Left lobe of liver (tissue), 2 donors: ENCODE measurements around the gene NEK4. TPM values are rescaled to one million over a fixed set of nuclear protein-coding genes. Genes with fewer than 3 reads are reported as not detected.
A peak's percentile ranks its signal among the peaks of the same experiment; 100 is the strongest.
"Not testable (repeated sequence)": the region's sequence is repeated elsewhere in the genome, so short reads cannot be mapped to it uniquely, and the experiment has no call there.

Experiments
- ATAC-seq: fragments of 200-7000 bp; cut with Tn5 transposase; one replicate; pipeline ENCODE4 v1.9.1; 2020; ENCODE audit warnings: mild to moderate bottlenecking, moderate library complexity
- DNase-seq: peaks from one replicate; pipeline ENCODE4 v3.0.0-alpha.2; 2020; ENCODE audit warnings: low spot score
- total RNA-seq: library from RNA; stranded (reverse); gene quantifications from one replicate; pipeline ENCODE4 v1.2.1, GENCODE V29; 2021
- donor health status: DM: no; HTN: no; CAD: no; lungs with moderate emphysema.
- donor health status: DM: no; HTN: yes; CAD: no.

NEK4 gene
- total RNA-seq, 1 donor from 2014 or later: 16.6 TPM

DNA sequence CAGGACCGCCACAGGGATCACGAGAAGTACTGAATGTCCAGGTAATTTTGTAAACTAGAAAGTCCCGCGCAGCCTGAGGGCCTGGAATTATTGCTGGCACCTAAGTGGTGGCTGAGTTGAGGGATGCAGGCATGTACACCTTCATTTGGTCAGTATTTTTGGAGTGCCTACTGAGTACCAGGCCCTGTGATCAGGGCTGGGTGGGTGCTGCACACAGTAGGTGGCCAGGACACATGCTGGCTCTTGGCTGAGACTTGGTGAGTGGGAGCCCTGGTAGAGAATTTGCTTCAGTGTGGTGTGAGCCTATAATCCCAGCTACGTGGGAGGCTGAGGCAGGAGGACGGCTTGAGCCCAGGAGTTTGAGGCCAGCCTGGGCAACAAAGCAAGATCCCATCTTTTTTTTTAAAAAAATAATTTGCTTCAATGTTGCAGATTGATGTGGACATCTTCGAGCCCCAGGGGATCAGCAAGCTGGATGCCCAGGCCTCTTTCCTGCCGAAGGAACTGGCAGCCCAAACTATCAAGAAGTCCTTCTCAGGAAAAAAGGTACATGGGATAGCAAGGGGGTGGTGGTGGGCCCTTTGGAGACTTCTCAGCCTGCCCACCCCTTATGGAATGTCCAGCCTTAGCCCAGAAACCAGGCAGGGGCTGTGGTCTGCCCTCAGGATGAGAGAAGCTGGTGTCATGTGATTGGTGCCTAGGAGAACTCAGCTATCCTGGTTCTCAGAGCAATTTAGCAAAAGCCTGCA is 9.3 kb upstream of the NEK4 start:
- DNase-seq (no peak), ATAC-seq (no peak)

GRCh38 chr3:52779011-52779836 is 8.5 kb upstream of the NEK4 start:
- ATAC-seq (no peak), DNase-seq (no peak)

DNA sequence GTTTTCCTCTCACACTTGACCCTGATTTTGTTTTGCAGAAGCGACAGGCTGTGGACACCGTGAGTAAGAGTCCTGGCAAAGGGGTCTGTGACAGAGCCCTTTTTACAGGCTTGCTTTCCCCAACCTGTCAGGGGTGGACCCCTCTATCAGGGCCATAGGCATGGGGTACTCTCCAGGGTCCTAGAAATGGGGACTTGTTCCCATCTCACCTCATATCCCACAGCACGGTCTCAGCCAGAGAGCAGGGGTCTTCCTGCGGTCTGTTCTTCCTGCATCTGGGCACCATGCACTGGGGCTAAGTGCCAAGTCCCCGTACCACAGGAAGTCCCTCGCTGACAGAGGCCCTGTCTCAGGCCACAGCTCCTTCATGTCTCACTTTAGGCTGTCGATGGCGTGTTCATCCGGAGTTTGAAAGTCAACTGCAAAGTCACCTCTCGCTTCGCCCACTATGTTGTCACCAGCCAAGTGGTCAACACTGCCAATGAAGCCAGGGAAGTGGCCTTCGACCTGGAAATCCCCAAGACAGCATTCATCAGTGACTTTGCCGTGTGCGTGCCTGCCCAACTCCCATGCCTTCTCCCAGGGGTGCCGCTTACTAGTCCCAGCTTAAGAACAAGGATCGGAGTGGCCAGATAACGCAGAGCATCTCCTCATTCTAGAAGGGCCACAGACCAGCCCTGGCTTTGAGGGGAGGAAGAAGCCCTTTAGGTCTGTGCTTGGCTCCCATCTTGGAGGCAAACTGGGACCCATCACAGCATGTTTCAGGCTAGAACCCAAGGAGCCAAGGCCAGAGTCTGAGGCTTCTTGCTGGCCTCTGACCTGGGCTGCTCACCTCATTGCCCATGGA is 7.4 kb upstream of the NEK4 start:
- ATAC-seq: peak; percentile 50
- peak; percentile 85 for DNase-seq

DNA sequence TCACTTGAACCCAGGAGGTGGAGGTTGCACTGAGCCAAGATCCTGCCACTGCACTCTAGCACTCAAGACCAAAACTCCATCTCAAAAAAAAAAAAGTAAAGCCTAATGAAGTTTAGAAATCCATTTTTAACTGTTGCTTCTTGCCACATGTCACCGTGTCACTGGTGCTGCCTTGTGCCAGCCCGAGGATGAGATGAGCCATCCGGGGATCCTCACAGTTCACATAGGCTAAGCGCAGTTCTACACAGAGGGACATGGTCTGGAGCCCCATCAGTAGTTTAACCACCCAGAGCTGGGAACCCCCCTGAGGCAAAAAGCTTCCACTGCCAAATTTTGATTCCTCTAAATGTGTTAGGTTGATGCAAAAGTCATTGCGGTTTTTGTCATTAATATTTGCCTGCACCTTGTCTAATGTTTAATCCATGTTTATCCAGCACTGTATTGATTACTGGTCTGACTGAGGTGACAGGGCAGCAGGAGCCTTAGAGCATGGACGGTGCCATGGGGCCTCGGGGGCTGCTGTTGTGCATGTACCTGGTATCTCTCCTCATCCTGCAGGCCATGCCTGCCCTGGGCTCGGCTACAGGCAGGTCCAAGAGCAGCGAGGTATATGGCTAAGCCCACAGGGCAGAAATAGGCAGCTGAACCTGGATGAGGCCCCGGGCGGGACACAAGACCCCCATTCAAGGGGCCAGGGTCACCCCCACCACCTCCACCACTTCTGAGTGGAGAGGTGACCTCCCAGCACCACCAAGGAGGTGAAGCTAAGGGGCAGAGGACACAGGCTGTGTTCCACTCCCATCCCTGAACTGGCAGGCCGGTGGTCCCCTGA is 6.6 kb upstream of the NEK4 start, which contains the start of gene ITIH1:
TSS of gene ITIH1 (plus strand) at position 473 of the 832 bp plus-strand sequence. CDS start at position 490, 17 bp downstream.
- ATAC-seq: peak; percentile 58
- DNase-seq: peak; percentile 68

DNA sequence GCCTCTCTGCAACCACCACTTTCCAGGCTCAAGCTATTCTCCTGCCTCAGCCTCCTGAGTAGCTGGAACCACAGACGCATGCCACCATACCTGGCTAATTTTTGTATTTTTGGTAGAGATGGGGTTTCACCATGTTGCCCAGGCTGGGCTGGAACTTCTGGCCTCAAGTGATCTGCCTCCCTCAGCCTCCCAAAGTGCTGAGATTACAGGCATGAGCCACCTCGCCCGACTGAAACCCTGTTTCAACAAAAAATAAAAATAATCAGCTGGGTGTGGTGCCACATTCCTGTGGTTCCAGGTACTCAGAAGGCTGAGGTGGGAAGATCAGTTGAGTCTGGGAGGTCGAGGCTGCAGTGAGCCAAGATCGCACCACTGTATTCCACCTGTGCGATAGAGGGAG is 5.7 kb upstream of the NEK4 start:
- ATAC-seq, DNase-seq: not testable (repeated sequence)

DNA sequence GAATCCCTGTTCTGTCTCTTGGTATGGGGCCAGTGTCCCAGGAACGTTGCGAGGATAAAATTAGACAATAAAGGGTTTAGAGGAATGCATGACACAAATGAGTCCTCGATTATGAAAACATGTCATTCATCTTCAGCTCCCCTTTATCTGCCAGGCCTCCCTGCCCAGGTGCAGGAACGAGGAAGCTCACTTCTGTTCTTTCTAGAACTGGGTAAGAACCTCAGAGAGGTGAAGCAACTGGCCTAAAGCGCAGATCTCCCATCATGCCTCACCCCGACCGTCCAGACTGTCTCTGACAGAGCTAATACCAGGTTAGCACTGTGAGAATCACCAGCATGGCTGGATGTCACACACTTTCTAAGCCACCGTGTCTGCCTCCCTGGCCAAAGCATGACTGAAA is 5.1 kb upstream of the NEK4 start:
- ATAC-seq (peak; percentile 30), DNase-seq (peak; percentile 67)

GRCh38 chr3:52774901-52775864 is 4.4 kb upstream of the NEK4 start:
- ATAC-seq (peak; percentile 54), DNase-seq (peak; percentile 90)

- ATAC-seq: no peak
- no peak for DNase-seq
Measured at GRCh38 chr3:52774066-52774713, 3.5 kb upstream of the NEK4 start.

- peak; percentile 16 for ATAC-seq
- DNase-seq: peak; percentile 78
Measured at GRCh38 chr3:52773361-52774065, 2.8 kb upstream of the NEK4 start.

GRCh38 chr3:52771702-52772101 is 962 bp upstream of the NEK4 start:
- ATAC-seq (no peak), DNase-seq (no peak)

DNA sequence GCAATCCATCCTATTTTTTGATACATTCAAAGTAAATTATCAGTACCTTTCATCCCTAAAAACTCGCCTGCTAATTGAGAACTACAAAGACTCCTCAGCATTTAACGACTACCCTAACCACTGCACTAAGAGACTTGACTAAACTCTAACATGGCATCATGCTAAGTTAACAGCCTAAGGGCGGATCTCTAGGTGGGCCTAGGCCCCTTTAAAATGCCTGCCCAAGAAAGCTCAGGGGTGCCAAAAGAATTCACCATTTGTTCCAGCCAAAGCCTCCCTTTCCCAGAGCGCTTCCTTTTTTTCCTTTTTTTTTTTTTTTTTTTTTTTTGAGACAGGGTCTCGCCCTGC is 568 bp upstream of the NEK4 start:
- no peak for DNase-seq
- ATAC-seq: no peak

DNA sequence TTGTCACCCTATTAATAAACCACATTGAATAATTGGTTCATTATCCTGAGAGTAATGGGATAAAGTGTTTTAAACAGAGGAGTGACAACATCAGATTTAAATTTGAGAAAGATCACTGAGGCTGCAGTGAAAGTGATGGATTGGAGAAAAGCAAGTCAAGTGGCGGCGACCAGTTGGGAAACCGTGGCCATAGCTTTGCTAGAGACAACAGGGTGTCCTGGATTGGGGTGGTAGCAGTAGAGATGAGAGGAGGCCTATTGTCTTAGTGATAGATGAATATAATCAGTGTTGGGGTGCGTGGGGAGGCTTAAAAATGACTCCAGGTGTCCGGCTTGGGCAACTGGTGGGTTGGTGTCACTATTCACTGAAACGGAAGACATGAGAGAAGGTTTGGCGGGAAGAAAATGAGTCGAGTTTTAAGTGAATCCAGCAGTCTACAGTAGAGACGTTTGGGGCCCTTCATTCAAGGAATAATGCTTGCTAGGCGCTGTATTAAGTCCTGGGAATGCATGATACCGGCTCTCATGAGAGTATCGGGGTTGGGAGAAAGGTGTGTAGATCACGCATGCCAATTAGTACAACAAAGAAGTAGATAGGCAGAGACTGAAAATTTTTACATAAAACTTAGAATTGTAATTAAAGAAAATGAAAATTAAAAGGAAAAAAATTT is 819 bp downstream of the NEK4 start:
- no peak for ATAC-seq
- no peak for DNase-seq

DNA sequence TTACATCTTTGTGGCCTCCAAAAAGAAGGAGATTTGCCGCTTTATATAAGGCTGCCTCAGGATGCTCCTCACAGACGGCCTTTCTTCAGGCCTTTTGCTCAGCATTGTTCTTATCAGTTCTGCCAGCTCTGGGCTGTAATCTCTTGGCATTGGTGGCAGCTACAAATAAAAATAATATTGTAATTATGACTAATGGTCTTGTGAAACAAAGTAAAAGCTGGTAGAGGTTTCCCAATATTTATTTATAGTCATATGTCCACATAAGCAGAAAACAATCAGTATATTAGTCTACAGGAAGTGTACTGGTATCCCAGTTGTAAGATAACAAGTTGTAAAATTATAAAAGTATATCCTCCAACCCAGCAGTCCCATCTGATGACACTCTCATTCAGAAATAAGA is 7.3 kb downstream of the NEK4 start:
- ATAC-seq: no peak
- DNase-seq: no peak

DNA sequence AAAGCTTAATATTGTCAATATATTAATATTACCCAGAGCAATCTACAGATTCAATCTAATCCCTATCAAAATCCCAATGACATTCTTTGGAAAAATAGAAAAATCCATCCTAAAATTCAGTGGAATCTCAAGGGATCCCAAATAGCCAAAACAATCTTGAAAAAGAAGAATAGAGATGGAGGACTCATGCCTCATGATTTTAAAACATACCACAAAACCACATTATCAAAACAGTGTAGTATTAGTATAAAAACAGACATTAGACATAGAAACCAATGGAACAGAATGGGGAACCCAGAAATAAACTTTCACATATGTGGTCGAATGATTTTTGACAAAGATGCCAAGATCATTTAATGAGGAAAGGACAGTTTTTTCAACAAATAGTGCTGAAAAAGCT is 14.6 kb downstream of the NEK4 start:
- ATAC-seq (no peak), DNase-seq (no peak)

DNA sequence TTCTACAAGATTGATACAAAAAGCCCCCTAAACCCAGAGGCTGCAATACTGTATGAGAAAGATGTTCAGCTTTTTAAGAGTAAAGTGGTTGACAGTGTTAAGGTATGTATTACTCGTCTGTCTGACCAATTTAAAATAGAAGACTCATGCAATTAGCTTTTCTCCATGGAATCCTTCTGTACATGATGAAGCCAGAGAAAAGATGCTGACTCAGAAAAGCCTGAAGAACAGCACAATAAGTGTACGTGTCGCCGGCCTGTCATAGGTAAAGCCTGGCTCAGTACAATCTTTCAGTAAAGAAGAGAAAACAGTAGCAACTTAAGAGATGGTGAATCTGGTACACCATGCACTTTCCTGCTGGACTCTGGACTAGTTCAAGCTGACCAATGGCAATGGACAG is 16.4 kb downstream of the NEK4 start:
- DNase-seq (no peak), ATAC-seq (no peak)

DNA sequence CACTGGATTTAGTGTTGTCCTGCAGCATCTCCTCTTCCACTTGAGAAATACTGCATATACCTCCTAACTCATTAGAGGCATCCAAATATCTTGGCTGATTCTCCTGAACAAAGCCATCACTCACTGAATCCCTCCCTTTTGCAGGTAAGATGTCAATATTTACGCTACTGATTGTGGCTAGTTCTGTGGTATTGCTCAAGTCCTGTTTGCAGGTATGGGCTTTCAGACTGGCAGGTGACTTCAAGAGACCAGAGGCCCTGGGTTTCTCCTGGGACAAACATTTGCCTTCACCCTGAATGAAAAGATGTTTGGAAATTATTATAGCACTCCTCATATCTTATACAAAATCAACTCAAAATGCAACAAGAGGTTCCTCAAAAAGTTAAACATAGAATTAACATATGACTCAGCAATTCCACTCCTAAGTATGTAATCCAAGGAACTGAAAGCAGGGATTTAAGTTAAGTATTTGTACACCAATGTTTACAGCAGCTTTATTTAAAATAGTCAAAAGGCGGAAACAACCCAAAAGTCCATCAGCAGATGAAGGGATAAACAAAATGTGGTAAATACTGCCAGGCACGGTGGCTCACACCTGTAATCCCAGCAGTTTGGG is 18.6 kb downstream of the NEK4 start:
- ATAC-seq: peak; percentile 45

GRCh38 chr3:52743721-52744120 is 27.0 kb downstream of the NEK4 start:
- ATAC-seq: peak; percentile 85
- no peak for DNase-seq

More for the DNA sequence above, 18.6 kb downstream of the NEK4 start:
- no peak for DNase-seq
